HG03103 (cell line): ENCODE data around the gene NDN.

ENCODE experiments used
- ATAC-seq: cut with Tn5 transposase; IDR thresholded peaks from one replicate; pipeline ENCODE4 v1.9.1; 2021; ENCODE audit warnings: low read depth; ENCODE audit not compliant: unreplicated experiment

The NDN gene

DNA sequence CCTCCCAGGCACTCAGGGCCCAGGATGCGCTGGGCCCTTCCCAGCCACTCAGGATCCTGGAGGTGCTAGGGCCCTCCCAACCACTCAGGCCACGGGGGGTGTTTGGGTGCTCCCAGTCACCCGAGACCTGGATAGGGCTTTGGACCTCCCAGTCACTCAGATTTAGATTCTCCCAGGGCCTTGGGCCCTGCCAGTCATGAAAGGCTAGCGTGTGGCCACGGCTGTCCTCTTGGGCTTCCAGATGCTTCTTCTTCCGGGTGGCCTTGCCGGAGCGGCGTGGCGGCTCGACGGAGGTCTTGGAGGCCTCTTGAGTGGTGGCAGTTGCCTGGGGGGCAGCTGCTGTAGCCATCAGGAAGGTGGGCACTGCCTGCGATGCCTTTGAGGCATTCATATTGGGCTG lies 42.3 kb downstream of the NDN start:
- no peak for ATAC-seq

DNA sequence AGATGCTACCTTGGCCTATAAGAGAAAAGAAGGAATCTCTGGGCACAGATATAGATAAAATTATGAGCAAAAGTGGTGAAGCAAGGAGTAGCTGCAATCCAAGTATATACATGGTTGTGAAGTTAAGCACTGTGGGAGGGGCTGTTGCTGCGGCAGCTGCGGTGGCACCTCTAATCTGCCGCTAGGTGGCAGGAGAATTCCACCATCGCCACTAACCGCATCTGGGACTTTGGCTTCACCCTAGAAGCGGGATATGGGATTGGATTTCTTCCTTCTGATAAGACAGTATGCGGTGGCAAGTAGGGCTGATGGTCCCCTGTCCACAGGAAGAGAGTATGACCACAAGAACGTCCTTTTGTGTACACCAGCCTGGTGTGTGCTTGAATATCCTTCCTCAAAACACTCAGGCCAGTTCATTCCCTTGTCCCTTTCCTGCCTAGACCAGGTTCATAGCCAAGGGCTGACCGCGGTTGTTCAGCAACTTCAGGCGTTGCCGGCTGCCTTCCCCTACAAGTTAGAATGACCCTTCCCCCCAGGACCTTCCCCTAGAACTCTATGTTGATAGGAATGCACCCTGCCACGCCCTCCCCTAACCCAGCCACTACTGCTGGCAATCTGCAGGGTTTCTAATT lies 44.6 kb downstream of the NDN start:
- no peak for ATAC-seq
